ENCODE data around the gene OTUD4.

OTUD4 gene

DNA sequence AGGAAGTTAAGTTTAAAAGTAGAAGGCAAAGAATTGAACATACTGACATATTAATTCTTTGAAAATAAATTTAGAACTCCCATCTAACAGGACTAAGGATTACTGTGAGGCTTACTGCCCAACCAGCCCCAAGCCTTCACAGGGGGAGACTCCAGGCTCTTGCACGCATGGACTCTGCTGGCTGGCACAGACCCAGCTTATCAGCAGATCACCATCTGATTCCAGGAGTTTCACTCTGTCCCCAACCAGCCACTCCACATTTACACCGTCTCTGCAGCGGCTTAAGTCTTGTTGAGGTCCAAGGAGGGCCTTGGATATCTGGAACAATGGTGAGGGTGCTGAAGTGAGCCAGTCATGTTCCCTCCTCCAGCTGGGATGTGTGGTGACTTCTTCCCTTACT, 16.4 kb upstream of the OTUD4 start:
- DNase-seq (ENCODE audit: low spot score): no peak
- TF ChIP-seq, protein P1, sequence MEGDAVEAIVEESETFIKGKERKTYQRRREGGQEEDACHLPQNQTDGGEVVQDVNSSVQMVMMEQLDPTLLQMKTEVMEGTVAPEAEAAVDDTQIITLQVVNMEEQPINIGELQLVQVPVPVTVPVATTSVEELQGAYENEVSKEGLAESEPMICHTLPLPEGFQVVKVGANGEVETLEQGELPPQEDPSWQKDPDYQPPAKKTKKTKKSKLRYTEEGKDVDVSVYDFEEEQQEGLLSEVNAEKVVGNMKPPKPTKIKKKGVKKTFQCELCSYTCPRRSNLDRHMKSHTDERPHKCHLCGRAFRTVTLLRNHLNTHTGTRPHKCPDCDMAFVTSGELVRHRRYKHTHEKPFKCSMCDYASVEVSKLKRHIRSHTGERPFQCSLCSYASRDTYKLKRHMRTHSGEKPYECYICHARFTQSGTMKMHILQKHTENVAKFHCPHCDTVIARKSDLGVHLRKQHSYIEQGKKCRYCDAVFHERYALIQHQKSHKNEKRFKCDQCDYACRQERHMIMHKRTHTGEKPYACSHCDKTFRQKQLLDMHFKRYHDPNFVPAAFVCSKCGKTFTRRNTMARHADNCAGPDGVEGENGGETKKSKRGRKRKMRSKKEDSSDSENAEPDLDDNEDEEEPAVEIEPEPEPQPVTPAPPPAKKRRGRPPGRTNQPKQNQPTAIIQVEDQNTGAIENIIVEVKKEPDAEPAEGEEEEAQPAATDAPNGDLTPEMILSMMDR (IDR thresholded peaks at IDR 0.05; ENCODE audit: extremely low read depth, insufficient read depth, missing control alignments): no peak
- in situ Hi-C loops (cut with MboI; ENCODE audit: low pct_unique_long_range_greater_than_20kb, low sequenced_read_pairs, unreplicated experiment): no loop called here

DNA sequence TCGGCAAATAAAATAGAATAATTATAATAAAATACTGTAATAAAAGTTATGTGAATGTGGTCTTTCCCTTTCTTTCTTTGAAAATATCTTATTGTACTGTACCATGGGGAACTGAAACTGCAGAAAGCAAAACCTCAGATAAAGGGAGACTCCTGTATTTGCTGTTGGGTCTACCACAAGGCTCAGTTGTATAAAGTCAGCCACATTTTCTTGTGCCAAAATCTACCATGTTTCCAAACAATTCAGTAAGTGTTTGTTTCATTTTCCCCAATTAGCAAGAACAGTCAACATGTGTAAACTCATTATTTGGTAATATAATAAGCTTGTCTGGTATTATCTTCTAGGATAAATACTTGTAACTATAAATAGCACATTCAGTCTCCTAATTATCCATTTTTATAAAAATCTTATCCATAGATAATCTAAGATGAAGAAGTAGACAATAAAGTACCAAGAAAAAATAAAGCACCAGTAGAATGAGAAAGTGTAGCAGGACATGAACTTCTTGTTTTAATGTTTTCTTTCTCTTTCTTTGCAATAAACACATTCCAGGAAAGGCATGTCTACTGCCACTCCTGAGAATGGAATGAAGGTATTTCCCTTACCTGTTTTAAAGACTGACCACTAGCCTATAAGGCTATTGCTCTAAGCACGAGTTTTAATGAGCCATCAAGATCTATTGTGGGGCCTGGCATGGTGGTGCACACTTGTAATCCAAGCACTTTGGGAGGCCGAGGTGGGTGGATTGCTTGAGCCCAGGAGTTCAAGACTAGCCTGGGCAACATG, 15.0 kb upstream of the OTUD4 start:
- peak; percentile 25 for DNase-seq (ENCODE audit: low spot score)
- TF ChIP-seq, protein P1 (IDR thresholded peaks at IDR 0.05; ENCODE audit: extremely low read depth, insufficient read depth, missing control alignments): no peak
- in situ Hi-C loops (cut with MboI; ENCODE audit: low pct_unique_long_range_greater_than_20kb, low sequenced_read_pairs, unreplicated experiment): no loop called here

DNA sequence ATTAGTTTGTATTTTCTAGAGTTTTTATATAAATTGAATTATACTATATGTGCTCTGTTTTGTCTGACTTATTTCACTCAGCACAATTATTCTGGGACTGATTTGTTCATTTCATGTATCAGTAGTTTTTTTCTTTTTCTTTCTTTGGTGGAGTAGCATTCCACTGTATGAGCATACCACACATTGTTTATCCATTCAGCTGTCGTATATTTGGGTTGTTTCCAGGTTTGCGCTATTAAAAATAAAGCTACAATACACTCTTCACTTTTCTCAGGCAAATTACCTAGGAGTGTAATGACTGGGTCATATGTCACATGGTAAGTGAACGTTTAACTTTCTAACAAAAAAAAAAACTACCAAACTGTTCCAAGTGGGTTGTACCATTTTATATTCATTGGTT, 9.6 kb upstream of the OTUD4 start:
- DNase-seq (ENCODE audit: low spot score): no peak
- in situ Hi-C loops (cut with MboI; ENCODE audit: low pct_unique_long_range_greater_than_20kb, low sequenced_read_pairs, unreplicated experiment): no loop called here
- TF ChIP-seq, protein P1 (IDR thresholded peaks at IDR 0.05; ENCODE audit: extremely low read depth, insufficient read depth, missing control alignments): no peak

DNA sequence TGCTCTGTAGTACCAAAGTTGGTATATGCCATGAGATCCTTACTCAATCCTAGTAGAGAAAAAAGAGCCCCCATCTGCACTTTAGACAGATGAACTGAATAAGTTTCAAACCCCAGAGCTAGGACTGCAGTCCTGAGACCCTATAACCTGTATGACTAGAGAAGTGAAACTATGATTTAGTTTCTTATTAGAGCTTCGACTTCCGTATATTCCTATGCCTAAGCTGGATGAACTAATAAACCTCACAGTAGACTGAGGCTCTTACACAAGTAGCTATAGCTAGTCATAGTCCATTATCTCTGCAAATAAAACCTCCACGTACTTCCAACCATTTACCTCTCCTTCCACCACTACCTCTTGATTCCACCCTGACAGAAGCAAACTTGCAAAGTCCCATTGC, 6.3 kb upstream of the OTUD4 start:
- in situ Hi-C loops (cut with MboI; ENCODE audit: low pct_unique_long_range_greater_than_20kb, low sequenced_read_pairs, unreplicated experiment): no loop called here
- peak; percentile 26 for DNase-seq (ENCODE audit: low spot score)
- TF ChIP-seq, protein P1 (IDR thresholded peaks at IDR 0.05; ENCODE audit: extremely low read depth, insufficient read depth, missing control alignments): no peak

DNA sequence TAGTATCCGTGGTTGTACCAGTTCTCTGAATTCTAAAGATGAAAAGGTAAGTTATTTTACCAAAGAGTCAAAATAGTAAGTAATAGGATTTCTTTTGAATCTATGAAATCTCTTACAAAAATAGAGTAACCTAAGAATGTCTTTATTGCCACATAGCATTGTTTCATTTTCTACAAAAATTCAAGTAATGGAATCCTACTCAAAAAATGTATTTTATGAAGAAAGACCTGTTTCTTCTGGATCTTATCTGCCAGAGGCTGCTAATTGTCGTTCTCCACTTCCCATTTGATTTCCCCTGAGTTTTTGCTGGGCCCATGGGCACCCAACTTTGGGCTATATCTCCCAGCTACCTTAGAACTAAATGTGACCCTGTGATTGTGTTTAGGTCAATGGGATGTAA, 3.2 kb upstream of the OTUD4 start:
- TF ChIP-seq, protein P1 (IDR thresholded peaks at IDR 0.05; ENCODE audit: extremely low read depth, insufficient read depth, missing control alignments): no peak
- in situ Hi-C loops (cut with MboI; ENCODE audit: low pct_unique_long_range_greater_than_20kb, low sequenced_read_pairs, unreplicated experiment): no loop called here
- DNase-seq (ENCODE audit: low spot score): no peak

DNA sequence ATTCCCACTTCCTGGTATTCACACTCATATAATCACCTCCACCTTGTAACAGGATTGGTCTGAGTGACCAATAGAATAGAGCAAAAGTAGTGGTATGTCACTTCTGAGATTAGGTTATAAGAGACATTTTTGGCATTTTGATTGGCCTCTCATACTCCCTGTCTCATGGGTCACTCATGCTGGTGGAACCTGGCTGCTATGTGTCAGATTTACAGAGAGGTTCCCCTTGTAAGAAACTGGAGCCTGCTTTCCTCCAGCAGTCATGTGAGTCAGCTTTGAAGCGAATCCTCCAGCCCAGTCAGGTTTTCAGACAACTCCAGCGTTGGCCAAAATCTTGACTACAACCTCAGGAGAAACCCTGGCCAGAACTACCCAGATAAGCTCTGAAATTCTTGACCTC, 2.6 kb upstream of the OTUD4 start:
- TF ChIP-seq, protein P1 (IDR thresholded peaks at IDR 0.05; ENCODE audit: extremely low read depth, insufficient read depth, missing control alignments): no peak
- in situ Hi-C loops (cut with MboI; ENCODE audit: low pct_unique_long_range_greater_than_20kb, low sequenced_read_pairs, unreplicated experiment): no loop called here
- no peak for DNase-seq (ENCODE audit: low spot score)
